Cardiac muscle cell (in vitro differentiated cells and primary cell): ENCODE data around the gene FGFR1OP2. TPM values are rescaled to one million over a fixed set of nuclear protein-coding genes. Genes with fewer than 3 reads are reported as not detected.

Source experiments
- DNase-seq, 2 donors: peaks; one replicate each; pipeline versions ENCODE4 v3.0.0 to v3.0.0-alpha.2; 2010 to 2017; ENCODE audit warnings: low read depth in 1 of 2, low spot score in 1 of 2
- H3K27ac ChIP-seq: fragments of 200-600 bp; sonication (generic); 2 replicates; pipeline ENCODE4 v1.5.1; 2016
- H3K27me3 ChIP-seq: fragments of 200-600 bp; sonication (generic); 2 replicates; pipeline ENCODE4 v1.6.0; 2016; ENCODE audit warnings: control low read depth
- H3K36me3 ChIP-seq: fragments of 200-600 bp; sonication (generic); 2 replicates; pipeline ENCODE4 v1.5.1; 2016; ENCODE audit warnings: control low read depth
- H3K4me1 ChIP-seq: fragments of 200-600 bp; sonication (generic); 2 replicates; pipeline ENCODE4 v1.8.1; 2017; ENCODE audit warnings: low read depth, mild to moderate bottlenecking, mixed run types
- H3K4me3 ChIP-seq: fragments of 200-600 bp; sonication (generic); 2 replicates; pipeline ENCODE4 v1.5.1; 2016; ENCODE audit warnings: mild to moderate bottlenecking
- H3K9me3 ChIP-seq: fragments of 200-600 bp; sonication (generic); 2 replicates; pipeline ENCODE4 v1.5.1; 2017; ENCODE audit warnings: low read depth, mild to moderate bottlenecking, control low read depth
- CTCF ChIP-seq: IDR thresholded peaks from 2 replicates; pipeline ENCODE4 v1.5.1; 2012; ENCODE audit warnings: low read depth, mild to moderate bottlenecking, low read length
- polyA plus RNA-seq: library from polyadenylated mRNA; unstranded; fragments of >200 nt; fragmentation: Nextera tagmentation; extraction: Ambion mirVana; gene quantifications from 2 replicates; pipeline ENCODE4 v1.2.1, GENCODE V29; 2016
- total RNA-seq: library from RNA; depleted of rRNA; stranded (reverse); fragments of >200 nt; gene quantifications from 2 replicates; pipeline ENCODE4 v1.2.3, GENCODE V29; 2016

The FGFR1OP2 gene
- total and polyA plus RNA-seq, 2 experiments from 2014 or later = 27.4 to 59.1 TPM

- Histone ChIP-seq H3K9me3 (no peaks in the 10 kb centered on the region), H3K4me1 (peaks cover 21% of the 10 kb centered on the region), H3K4me3 (peak overlapping the region; percentile 87), H3K36me3 (no peaks in the 10 kb centered on the region), H3K27ac (peak overlapping the region; percentile 97), H3K27me3 (no peaks in the 10 kb centered on the region)
- TF ChIP-seq CTCF = no peak
- no peak for DNase-seq
Observed at GRCh38 chr12:26938701-26939062, 412 bp downstream of the FGFR1OP2 start.

- Histone ChIP-seq H3K4me3 (peak overlapping the region; percentile 87), H3K27ac (peak overlapping the region; percentile 97), H3K9me3 (no peaks in the 10 kb centered on the region), H3K27me3 (no peaks in the 10 kb centered on the region), H3K36me3 (no peaks in the 10 kb centered on the region), H3K4me1 (peaks cover 21% of the 10 kb centered on the region)
- no peak for TF ChIP-seq CTCF
- DNase-seq = no peak
Observed at GRCh38 chr12:26939192-26939832, 1.0 kb downstream of the FGFR1OP2 start.

- H3K27ac ChIP-seq = no peak overlapping the region
- no peaks in the 10 kb centered on the region for H3K27me3 ChIP-seq
- H3K4me3 ChIP-seq = peak overlapping the region; percentile 87
- no peaks in the 10 kb centered on the region for H3K36me3 ChIP-seq
- DNase-seq = no peak
- H3K4me1 ChIP-seq = peaks cover 21% of the 10 kb centered on the region
- TF ChIP-seq CTCF = no peak
- no peaks in the 10 kb centered on the region for H3K9me3 ChIP-seq
Observed at GRCh38 chr12:26939953-26940352, 1.7 kb downstream of the FGFR1OP2 start.

- Histone ChIP-seq H3K4me1 (peaks cover 21% of the 10 kb centered on the region), H3K36me3 (no peaks in the 10 kb centered on the region), H3K4me3 (no peak overlapping the region), H3K27me3 (no peaks in the 10 kb centered on the region), H3K9me3 (no peaks in the 10 kb centered on the region), H3K27ac (no peak overlapping the region)
- DNase-seq = peak in 1 of 2 donors; percentile 55
- no peak for TF ChIP-seq CTCF
Observed at GRCh38 chr12:26940516-26941214, 2.4 kb downstream of the FGFR1OP2 start.

GRCh38 chr12:26941215-26941594 is 2.9 kb downstream of the FGFR1OP2 start:
- Histone ChIP-seq H3K27me3 (no peaks in the 10 kb centered on the region), H3K27ac (no peak overlapping the region)
- TF ChIP-seq CTCF = no peak

More at GRCh38 chr12:26941215-26941594, 2.9 kb downstream of the FGFR1OP2 start:
- H3K9me3 ChIP-seq = no peaks in the 10 kb centered on the region
- H3K4me1 ChIP-seq = peaks cover 17% of the 10 kb centered on the region
- no peaks in the 10 kb centered on the region for H3K36me3 ChIP-seq
- H3K4me3 ChIP-seq = no peak overlapping the region
- DNase-seq = no peak
